SU-DHL-6 (cell line): ENCODE measurements around the gene HECTD2.

Experiments
- H2AFZ ChIP-seq: fragments of 200-600 bp; sonication (generic); 2 replicates; pipeline ENCODE4 v1.6.1; 2014; ENCODE audit warnings: low read depth, mild to moderate bottlenecking, moderate library complexity, mixed read lengths, antibody characterized with exemption, low read length; ENCODE audit not compliant: severe bottlenecking
- H3F3A ChIP-seq: fragments of 200-600 bp; shearing (Covaris generic); 2 replicates; pipeline ENCODE4 v1.6.0; 2016; ENCODE audit warnings: antibody characterized with exemption, mild to moderate bottlenecking; ENCODE audit not compliant: insufficient read depth
- H3K27ac ChIP-seq: fragments of 200-600 bp; sonication (generic); 2 replicates; pipeline ENCODE4 v1.5.1; 2016; ENCODE audit warnings: low read depth, mild to moderate bottlenecking, low read length, moderate library complexity, mixed read lengths
- H3K27me3 ChIP-seq: fragments of 200-600 bp; sonication (generic), shearing (Covaris generic); 2 replicates; pipeline ENCODE4 v1.6.0; 2014; ENCODE audit warnings: mild to moderate bottlenecking, low read length
- H3K36me3 ChIP-seq: fragments of 200-600 bp; sonication (generic); 2 replicates; pipeline ENCODE4 v1.6.1; 2014; ENCODE audit warnings: mild to moderate bottlenecking, low read length, mixed read lengths
- H3K4me2 ChIP-seq: fragments of 300-600, 200-600 bp; shearing (Covaris generic), sonication (generic); 2 replicates; pipeline ENCODE4 v1.6.0; 2014; ENCODE audit warnings: low read length, low read depth, mild to moderate bottlenecking; ENCODE audit not compliant: poor library complexity, severe bottlenecking
- H3K4me3 ChIP-seq: fragments of 200-600 bp; sonication (generic); 2 replicates; pipeline ENCODE4 v1.5.1; 2014; ENCODE audit warnings: antibody characterized with exemption, low read length, mild to moderate bottlenecking, mixed read lengths; ENCODE audit not compliant: insufficient read depth, poor library complexity, severe bottlenecking
- H3K79me2 ChIP-seq: fragments of 200-600 bp; sonication (generic); 2 replicates; pipeline ENCODE4 v1.6.1; 2014; ENCODE audit warnings: mild to moderate bottlenecking, low read length, moderate library complexity; ENCODE audit not compliant: insufficient read depth
- H3K9ac ChIP-seq: fragments of 200-600 bp; sonication (generic); 2 replicates; pipeline ENCODE4 v1.7.0; 2014; ENCODE audit warnings: mild to moderate bottlenecking, low read length
- H3K9me2 ChIP-seq: fragments of 200-600 bp; sonication (generic); replicated peaks from 2 replicates; pipeline ENCODE4 v1.6.1; 2014; ENCODE audit warnings: low read length; ENCODE audit not compliant: insufficient read depth
- H3K9me3 ChIP-seq: fragments of 200-600 bp; sonication (generic); 2 replicates; pipeline ENCODE4 v1.6.1; 2014; ENCODE audit warnings: low read length, mixed read lengths; ENCODE audit not compliant: insufficient read depth
- H4K20me1 ChIP-seq: fragments of 200-600 bp; sonication (generic); 2 replicates; pipeline ENCODE4 v1.6.1; 2014; ENCODE audit warnings: low read depth, mild to moderate bottlenecking, antibody characterized with exemption, low read length, moderate library complexity, mixed read lengths
- CTCF ChIP-seq: fragments of 200-600 bp; sonication (generic); IDR thresholded peaks from one replicate; pipeline ENCODE4 v1.5.1; 2017; ENCODE audit warnings: antibody characterized with exemption, mild to moderate bottlenecking, low read length, moderate library complexity; ENCODE audit not compliant: insufficient read depth, poor library complexity, severe bottlenecking
- EZH2phosphoT487 ChIP-seq: fragments of 200-600 bp; sonication (generic), shearing (Covaris generic); conservative IDR thresholded peaks from 2 replicates; pipeline ENCODE4 v1.6.1; 2018; ENCODE audit warnings: mild to moderate bottlenecking, antibody characterized with exemption, low read length, moderate library complexity, mixed read lengths

HECTD2 gene

GRCh38 chr10:91511549-91512330 lies 101.6 kb downstream of the HECTD2 start:
- Histone ChIP-seq H3K27me3 (no peaks in the 10 kb centered on the region), H3K27ac (no peak overlapping the region), H3K36me3 (no peaks in the 10 kb centered on the region), H4K20me1 (no peaks in the 10 kb centered on the region), H2AFZ (no peak overlapping the region), H3F3A (no peaks in the 10 kb centered on the region), H3K4me2 (no peak overlapping the region), H3K4me3 (no peak overlapping the region), H3K9me2 (no peaks in the 10 kb centered on the region), H3K9ac (no peak overlapping the region), H3K9me3 (no peaks in the 10 kb centered on the region), H3K79me2 (no peaks in the 10 kb centered on the region)
- TF ChIP-seq EZH2phosphoT487 (no peak), CTCF (no peak)

- H3K9me2 ChIP-seq: no peaks in the 10 kb centered on the region
- H3K79me2 ChIP-seq: no peaks in the 10 kb centered on the region
- H3K27me3 ChIP-seq: no peaks in the 10 kb centered on the region
- no peak overlapping the region for H3K4me2 ChIP-seq
- no peaks in the 10 kb centered on the region for H3K9me3 ChIP-seq
- H4K20me1 ChIP-seq: no peaks in the 10 kb centered on the region
- H3F3A ChIP-seq: no peaks in the 10 kb centered on the region
- TF ChIP-seq EZH2phosphoT487 (no peak), CTCF (no peak)
- H2AFZ ChIP-seq: no peak overlapping the region
- no peak overlapping the region for H3K27ac ChIP-seq
- H3K4me3 ChIP-seq: no peak overlapping the region
- no peak overlapping the region for H3K9ac ChIP-seq
- H3K36me3 ChIP-seq: no peaks in the 10 kb centered on the region
These were observed 102.3 kb downstream of the HECTD2 start for GRCh38 chr10:91512458-91512857.

- H4K20me1 ChIP-seq: no peaks in the 10 kb centered on the region
- H3K79me2 ChIP-seq: no peaks in the 10 kb centered on the region
- H3K9me2 ChIP-seq: no peaks in the 10 kb centered on the region
- no peak overlapping the region for H3K4me2 ChIP-seq
- H3K4me3 ChIP-seq: no peak overlapping the region
- no peaks in the 10 kb centered on the region for H3K27me3 ChIP-seq
- H3K36me3 ChIP-seq: no peaks in the 10 kb centered on the region
- no peak overlapping the region for H3K9ac ChIP-seq
- TF ChIP-seq EZH2phosphoT487 (no peak), CTCF (no peak)
- H3K9me3 ChIP-seq: no peaks in the 10 kb centered on the region
- H3K27ac ChIP-seq: no peak overlapping the region
- H2AFZ ChIP-seq: no peak overlapping the region
- no peaks in the 10 kb centered on the region for H3F3A ChIP-seq
These were observed 103.7 kb downstream of the HECTD2 start for GRCh38 chr10:91513598-91514424.
